B cell (primary cell): ENCODE measurements around the gene DGUOK.

ENCODE experiments used
- CTCF ChIP-seq: fragments of 200-600 bp; IDR thresholded peaks from one replicate; pipeline ENCODE4 v1.8.0; 2022; ENCODE audit warnings: antibody characterized with exemption, mild to moderate bottlenecking
- EZH2 ChIP-seq: IDR thresholded peaks from 2 replicates; pipeline ENCODE4 v1.6.1; 2012; ENCODE audit warnings: borderline replicate concordance, low read depth, mild to moderate bottlenecking, moderate library complexity, low read length; ENCODE audit not compliant: insufficient read depth, poor library complexity, severe bottlenecking

GRCh38 chr2:73961274-73961673 is 34.6 kb downstream of the DGUOK start:
- no peak for TF ChIP-seq CTCF
- no peak for TF ChIP-seq EZH2
